AG04450 (cell line): Measurements from ENCODE around the gene PARD6G. TPM values are rescaled to one million over a fixed set of nuclear protein-coding genes. Genes with fewer than 3 reads are reported as not detected.

Experiments
- CTCF ChIA-PET: fragments of 300-600, 350-600 bp; formaldehyde crosslinking; extraction: SDS; loops from one replicate; lab custom pipeline; 2022; ENCODE audit warnings: antibody characterized with exemption, inconsistent platforms; lab: Charles Lee
- POLR2A ChIA-PET: fragments of 350-600 bp; formaldehyde crosslinking; extraction: SDS; loops from one replicate; lab custom pipeline; 2021; ENCODE audit warnings: antibody characterized with exemption, inconsistent platforms; lab: Yijun Ruan, JAX
- DNase-seq: peaks from one replicate; pipeline ENCODE4 v3.0.0-alpha.2; 2011; ENCODE audit warnings: low read depth, low spot score
- H3K27ac ChIP-seq: one replicate; pipeline ENCODE4 v1.5.1; 2012; ENCODE audit warnings: low read depth, low read length, control low read depth
- H3K27me3 ChIP-seq: one replicate; pipeline ENCODE4 v1.6.0; 2012; ENCODE audit warnings: low read length; ENCODE audit not compliant: control insufficient read depth, insufficient read depth
- H3K4me3 ChIP-seq: 2 replicates; pipeline ENCODE4 v1.5.1; 2011; ENCODE audit warnings: mild to moderate bottlenecking, low read depth, low read length, control low read depth
- H3K9me3 ChIP-seq: 2 replicates; pipeline ENCODE4 v1.5.1; 2012; ENCODE audit warnings: low read length; ENCODE audit not compliant: control insufficient read depth, insufficient read depth
- CTCF ChIP-seq: IDR thresholded peaks from 2 replicates; pipeline ENCODE4 v1.5.1; 2011; ENCODE audit warnings: low read depth, low read length, control low read depth, inconsistent platforms
- polyA plus RNA-seq: library from polyadenylated mRNA; depleted of rRNA; stranded (reverse); fragments of >200 nt; gene quantifications from 2 replicates; pipeline ENCODE4 v1.2.3, GENCODE V29; 2011

Gene PARD6G
- polyA plus RNA-seq, 1 experiment, result 11.2 TPM

DNA sequence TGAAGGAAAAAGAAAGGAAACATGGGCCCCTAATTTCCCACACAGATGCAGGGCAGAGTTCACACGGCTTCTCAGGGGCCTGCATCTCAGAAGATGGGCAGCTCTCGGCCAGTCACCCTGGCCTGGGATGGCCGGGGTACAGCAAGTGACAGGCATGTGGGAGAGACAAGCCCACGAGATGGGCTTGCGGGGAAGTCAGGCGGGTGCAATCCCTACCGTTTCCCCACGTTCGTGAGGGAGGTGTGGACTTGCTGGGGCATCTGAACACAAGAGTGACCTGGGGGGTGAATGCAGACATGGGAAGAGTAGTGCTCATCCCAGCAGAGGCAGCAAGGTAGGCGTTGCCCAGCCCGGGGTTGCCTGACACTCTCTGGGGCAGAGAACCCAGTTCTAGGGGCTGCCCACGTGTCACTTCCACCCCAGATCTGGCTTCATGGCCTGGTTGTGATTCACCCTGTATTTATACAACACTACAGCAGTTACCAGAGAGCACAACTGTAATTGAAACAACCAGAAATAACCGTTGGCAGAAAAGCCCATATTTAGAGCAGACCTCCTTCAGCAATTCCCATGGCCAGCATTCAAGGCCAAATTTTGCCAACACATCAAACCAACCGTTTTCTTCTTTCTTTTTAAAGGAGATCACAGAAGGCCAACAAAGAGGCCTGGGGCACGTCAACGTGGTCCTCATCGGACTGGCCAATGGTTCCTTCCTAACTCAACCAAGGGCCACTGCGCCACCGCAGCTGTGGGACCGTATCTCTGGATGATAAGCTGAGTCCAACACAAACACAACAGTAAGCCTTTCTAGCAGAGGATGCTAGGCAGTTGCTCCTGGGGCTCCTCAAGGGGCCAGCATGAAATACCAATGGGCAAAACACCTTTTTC is 58.4 kb downstream of the PARD6G start:
- Histone ChIP-seq H3K4me3 (no peak overlapping the region), H3K9me3 (no peaks in the 10 kb centered on the region; the same call in 1 of the 2 replicates), H3K27ac (no peak overlapping the region), H3K27me3 (no peaks in the 10 kb centered on the region)
- ChIA-PET POLR2A (no interaction called here), CTCF (interaction anchor here (1.0 kb wide), 1 partner anchor 18 kb away, joined by 3 read pairs; no protein-coding TSS in a partner anchor)
- TF ChIP-seq CTCF, result no peak
- no peak for DNase-seq

DNA sequence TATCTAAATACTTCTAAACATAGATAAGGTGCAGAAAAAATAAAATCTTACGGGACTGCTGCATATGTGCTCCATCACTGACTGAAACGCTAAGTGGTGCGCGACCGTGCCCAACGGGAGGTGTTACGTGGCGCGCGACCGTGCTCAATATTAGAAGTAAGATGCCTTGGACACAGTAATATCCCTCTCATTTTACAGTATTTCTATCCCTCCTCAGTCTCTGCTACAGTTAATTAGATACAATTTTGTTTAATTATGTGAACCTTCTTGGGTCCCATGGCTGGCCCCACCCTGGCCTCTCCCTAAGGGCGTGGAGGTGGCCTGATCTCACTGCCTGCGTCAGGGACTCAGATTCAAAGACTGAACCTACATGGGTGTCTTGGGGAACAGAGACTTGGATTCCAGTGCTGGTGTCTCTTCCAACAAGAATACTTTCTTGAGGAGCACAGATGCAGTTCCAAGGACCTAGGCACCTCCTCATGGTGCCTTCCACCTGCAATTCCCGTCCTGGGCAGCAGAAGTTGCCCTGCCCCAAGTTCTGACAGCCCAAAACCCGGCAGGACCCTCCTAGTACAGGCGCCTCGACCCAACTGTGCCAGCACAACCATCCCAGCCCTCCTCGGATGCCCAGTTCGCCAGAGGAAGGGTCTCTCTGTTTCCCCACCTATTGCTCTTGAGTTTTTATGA is 59.2 kb downstream of the PARD6G start:
- Histone ChIP-seq H3K9me3 (no peaks in the 10 kb centered on the region; the same call in 1 of the 2 replicates), H3K4me3 (no peak overlapping the region), H3K27ac (no peak overlapping the region), H3K27me3 (no peaks in the 10 kb centered on the region)
- CTCF ChIA-PET, result interaction anchor here (1.0 kb wide), 1 partner anchor 17 kb away, joined by 3 read pairs; no protein-coding TSS in a partner anchor
- POLR2A ChIA-PET, result no interaction called here
- TF ChIP-seq CTCF, result no peak
- no peak for DNase-seq

- no peak for TF ChIP-seq CTCF
- CTCF ChIA-PET, result no interaction called here
- POLR2A ChIA-PET, result no interaction called here
- H3K9me3 ChIP-seq, result no peaks in the 10 kb centered on the region; the same call in 1 of the 2 replicates
- no peak for DNase-seq
- no peak overlapping the region for H3K4me3 ChIP-seq
- H3K27me3 ChIP-seq, result no peaks in the 10 kb centered on the region
- no peak overlapping the region for H3K27ac ChIP-seq
Observed at GRCh38 chr18:80185545-80185944, 61.8 kb downstream of the PARD6G start.

DNA sequence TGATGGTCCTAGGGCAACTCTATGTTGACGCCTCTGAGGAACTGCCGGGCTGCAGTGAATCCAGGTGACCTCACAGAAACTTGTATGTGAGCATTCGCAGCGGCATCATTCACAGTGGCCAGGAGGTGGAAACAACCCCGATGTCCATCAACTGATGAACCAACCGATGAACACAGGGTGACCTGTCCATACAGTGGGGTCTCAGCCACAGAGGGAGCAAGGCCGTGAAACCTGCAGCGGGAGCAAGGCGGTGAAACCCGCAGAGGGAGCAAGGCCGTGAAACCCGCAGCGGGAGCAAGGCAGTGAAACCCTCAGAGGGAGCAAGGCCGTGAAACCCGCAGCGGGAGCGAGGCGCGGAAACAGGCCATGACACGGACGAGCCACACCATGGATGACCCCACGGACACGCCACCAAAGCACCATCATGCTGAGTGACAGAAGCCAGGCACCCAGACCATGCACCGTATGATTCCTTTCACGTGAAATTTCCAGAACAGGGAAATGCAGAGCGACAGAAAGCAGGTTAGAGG is 63.0 kb downstream of the PARD6G start:
- POLR2A ChIA-PET, result no interaction called here
- Histone ChIP-seq H3K9me3 (no peaks in the 10 kb centered on the region; the same call in 1 of the 2 replicates), H3K27me3 (no peaks in the 10 kb centered on the region), H3K27ac (no peak overlapping the region), H3K4me3 (no peak overlapping the region)
- DNase-seq, result no peak
- no peak for TF ChIP-seq CTCF
- CTCF ChIA-PET, result interaction anchor here (0.7 kb wide), 1 partner anchor 25 kb away, joined by 4 read pairs; no protein-coding TSS in a partner anchor
